ENCODE data around the gene UTP18. TPM values are rescaled to one million over a fixed set of nuclear protein-coding genes. Genes with fewer than 3 reads are reported as not detected.
"Not testable (repeated sequence)": the region's sequence is repeated elsewhere in the genome, so short reads cannot be mapped to it uniquely, and the experiment has no call there.

UTP18 gene
- total RNA-seq, 4 donors from 2014 or later: 14.4 to 25.8 (median 20.6) TPM

DNA sequence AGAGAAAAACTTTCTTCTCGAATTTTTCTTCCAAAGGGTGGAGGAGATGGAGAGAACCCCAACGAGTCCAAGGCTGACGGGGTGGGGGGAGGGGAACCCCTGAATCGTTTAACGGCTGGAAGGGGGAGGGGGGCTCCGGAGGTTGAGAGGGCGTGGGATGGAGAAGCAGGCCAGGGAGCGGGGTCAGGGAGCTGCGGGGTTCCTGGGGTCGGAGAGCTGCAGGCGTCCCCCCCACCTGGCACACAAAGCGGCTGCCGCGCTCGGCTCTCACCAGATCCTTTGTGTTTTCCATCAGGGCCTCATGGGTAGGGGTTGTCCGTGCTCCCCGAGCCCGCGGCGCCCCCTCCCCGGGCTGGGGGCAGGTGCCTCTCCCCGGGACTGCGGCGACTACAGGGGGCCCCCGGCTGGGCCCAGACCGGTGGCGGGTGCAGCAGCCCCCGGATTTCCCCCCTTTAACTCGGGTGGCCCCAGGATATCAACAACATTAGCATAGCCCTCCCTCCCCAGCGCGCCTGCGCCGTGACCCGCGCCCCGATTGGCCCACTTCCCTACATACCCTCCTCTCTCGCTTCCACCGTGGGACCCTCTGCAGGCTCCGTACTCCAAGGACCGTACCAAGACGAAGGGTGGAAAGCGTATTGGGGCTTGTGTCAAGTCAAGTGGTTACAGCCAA lies 646 bp upstream of the UTP18 start, which contains the start of gene MBTD1:
Gene MBTD1, minus strand, starts transcription at position 486 of the 673 bp plus-strand sequence. CDS start 34,888 bp downstream, outside the sequence.
- peak within 1 kb of the TSS; percentile 97 to 99 (median 98) for H3K27ac ChIP-seq
- no peaks in the 10 kb centered on the region for H3K36me3 ChIP-seq
- no peaks in the 10 kb centered on the region for H3K27me3 ChIP-seq
- TF ChIP-seq, protein P1, sequence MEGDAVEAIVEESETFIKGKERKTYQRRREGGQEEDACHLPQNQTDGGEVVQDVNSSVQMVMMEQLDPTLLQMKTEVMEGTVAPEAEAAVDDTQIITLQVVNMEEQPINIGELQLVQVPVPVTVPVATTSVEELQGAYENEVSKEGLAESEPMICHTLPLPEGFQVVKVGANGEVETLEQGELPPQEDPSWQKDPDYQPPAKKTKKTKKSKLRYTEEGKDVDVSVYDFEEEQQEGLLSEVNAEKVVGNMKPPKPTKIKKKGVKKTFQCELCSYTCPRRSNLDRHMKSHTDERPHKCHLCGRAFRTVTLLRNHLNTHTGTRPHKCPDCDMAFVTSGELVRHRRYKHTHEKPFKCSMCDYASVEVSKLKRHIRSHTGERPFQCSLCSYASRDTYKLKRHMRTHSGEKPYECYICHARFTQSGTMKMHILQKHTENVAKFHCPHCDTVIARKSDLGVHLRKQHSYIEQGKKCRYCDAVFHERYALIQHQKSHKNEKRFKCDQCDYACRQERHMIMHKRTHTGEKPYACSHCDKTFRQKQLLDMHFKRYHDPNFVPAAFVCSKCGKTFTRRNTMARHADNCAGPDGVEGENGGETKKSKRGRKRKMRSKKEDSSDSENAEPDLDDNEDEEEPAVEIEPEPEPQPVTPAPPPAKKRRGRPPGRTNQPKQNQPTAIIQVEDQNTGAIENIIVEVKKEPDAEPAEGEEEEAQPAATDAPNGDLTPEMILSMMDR (IDR thresholded peaks at IDR 0.05): no peak
- no peak for TF ChIP-seq POLR2A (IDR thresholded peaks at IDR 0.05)
- peaks cover 3 to 61% (median 17%) of the 10 kb centered on the region in 4 donors for H3K4me1 ChIP-seq
- H3K4me3 ChIP-seq: peak within 1 kb of the TSS; percentile 93 to 98 (median 95)
- peak; percentile 94 to 98 (median 96) for DNase-seq
- H3K9me3 ChIP-seq: no peaks in the 10 kb centered on the region

DNA sequence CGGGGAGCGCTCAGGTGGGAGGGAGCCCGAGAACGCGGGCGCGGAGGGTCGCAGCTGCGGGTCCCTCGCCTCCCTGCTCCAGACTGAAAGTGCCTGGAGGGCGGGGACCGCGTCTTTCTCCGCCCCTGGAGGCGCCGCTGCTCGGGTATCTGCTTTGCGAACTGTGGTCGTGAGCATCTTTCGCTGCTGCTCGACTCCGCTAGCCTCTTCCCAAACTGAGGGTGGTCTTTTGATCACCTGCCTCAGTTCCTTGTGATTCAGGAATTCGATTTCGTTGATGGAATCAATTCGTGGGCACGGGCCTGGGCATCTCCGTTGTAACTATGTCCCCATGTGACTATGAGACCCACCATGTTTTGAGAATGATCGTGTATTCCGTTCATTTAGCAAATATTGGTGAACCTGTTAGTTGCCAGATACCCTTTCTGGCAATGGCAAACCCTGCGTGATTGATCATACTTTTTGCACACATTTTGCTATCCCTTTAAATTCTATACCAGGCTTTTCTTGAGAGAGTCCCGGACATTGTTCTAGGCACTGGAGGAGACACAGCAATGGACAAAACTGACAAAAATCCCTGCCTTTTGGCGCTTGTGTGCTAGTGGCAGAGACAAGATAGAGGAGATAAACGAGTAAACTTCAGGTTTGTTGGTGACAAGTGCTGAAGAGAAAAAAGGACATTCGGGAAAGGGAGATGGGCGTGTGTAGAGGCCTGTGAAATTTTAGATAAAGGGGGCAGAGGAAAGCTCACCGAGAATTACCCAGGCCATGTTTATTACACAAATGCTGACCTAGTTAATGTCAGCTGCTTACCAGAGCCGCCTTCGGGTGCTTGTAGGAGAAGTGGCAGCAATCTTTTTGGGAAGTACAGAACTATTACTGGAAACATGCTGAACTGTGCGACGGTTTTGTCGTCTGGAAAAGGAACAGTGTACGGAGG lies 948 bp downstream of the UTP18 start:
- no peak for TF ChIP-seq POLR2A (IDR thresholded peaks at IDR 0.05)
- TF ChIP-seq, protein P1 (IDR thresholded peaks at IDR 0.05): no peak
- Histone ChIP-seq H3K4me3 (peak overlapping the region; percentile 93 to 98 (median 95)), H3K4me1 (peaks cover 3 to 46% (median 17%) of the 10 kb centered on the region in 4 donors), H3K27me3 (no peaks in the 10 kb centered on the region), H3K9me3 (no peaks in the 10 kb centered on the region), H3K36me3 (peaks cover 0 to 14% (median 0%) of the 10 kb centered on the region in 3 donors), H3K27ac (peak overlapping the region; percentile 97 to 99 (median 98))
- DNase-seq: no peak

DNA sequence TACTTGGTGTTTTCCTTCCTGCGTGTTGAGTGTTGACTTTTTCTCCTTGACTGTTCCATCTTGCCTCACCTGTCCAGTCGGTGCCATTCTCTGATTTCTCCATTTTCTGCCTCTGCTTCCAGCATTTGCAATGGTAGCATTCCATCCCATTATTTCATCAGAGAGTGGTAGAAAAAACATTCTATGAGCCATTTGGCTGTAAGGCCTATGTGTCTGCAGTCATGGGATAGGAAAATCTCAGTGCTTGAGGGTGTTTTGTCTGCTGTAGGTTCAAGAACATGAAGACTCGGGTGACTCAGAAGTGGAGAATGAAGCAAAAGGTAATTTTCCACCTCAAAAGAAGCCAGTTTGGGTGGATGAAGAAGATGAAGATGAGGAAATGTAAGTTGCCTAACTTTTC lies 2.7 kb downstream of the UTP18 start:
- H3K4me1 ChIP-seq: peaks cover 0 to 29% (median 17%) of the 10 kb centered on the region in 4 donors
- H3K4me3 ChIP-seq: no peak overlapping the region
- TF ChIP-seq, protein P1 (IDR thresholded peaks at IDR 0.05): no peak
- TF ChIP-seq POLR2A (IDR thresholded peaks at IDR 0.05): no peak
- no peak for DNase-seq
- peaks cover 0 to 29% (median 0%) of the 10 kb centered on the region in 3 donors for H3K36me3 ChIP-seq
- H3K27ac ChIP-seq: no peak overlapping the region
- no peaks in the 10 kb centered on the region for H3K9me3 ChIP-seq
- no peaks in the 10 kb centered on the region for H3K27me3 ChIP-seq

DNA sequence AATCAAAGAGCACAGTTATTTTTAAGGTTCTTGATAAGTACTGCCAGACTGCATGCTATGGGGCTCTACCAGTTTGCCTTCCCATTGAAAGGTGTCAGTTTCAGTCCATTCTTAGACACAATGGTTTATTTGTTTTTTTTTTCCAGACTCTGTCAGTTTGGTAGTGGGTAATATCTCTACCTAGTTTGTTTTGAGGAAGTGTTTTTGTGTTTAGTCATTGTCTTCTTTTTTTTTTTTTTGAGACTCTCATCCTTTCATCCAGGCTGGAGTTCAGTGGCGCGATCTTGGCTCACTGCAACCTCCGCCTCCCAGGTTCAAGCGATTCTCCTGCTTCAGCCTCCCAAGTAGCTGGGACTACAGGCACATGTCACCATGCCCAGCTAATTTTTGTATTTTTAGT lies 4.1 kb downstream of the UTP18 start:
- not testable (repeated sequence) for DNase-seq, H3K27me3 ChIP-seq, H3K9me3 ChIP-seq, H3K4me3 ChIP-seq, H3K27ac ChIP-seq
- Histone ChIP-seq H3K36me3 (peaks cover 0 to 42% (median 0%) of the 10 kb centered on the region in 3 donors), H3K4me1 (peaks cover 0 to 16% (median 8%) of the 10 kb centered on the region in 4 donors)

DNA sequence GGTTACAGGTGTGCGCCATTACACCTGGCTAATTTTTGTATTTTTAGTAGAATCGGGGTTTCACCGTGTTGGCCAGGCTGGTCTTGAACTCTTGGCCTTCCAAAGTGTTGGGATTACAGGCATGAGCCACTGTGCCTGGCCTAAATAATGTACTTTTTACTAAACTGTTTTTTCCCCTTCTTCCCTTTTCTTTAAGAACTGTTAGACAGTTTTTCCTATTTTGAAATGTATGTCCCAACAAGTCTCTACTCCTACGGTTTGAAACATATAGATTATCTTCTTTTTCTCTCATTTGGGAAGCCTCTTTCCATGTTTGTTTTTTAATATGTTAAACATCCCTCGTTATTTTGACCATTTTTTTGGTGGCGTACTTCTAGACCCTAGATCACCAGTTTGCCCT lies 9.6 kb downstream of the UTP18 start:
- peaks cover 0 to 64% (median 0%) of the 10 kb centered on the region in 3 donors for H3K36me3 ChIP-seq
- no peak for DNase-seq
- TF ChIP-seq POLR2A (IDR thresholded peaks at IDR 0.05): no peak
- TF ChIP-seq, protein P1 (IDR thresholded peaks at IDR 0.05): no peak
- no peak overlapping the region for H3K4me3 ChIP-seq
- no peaks in the 10 kb centered on the region for H3K27me3 ChIP-seq
- no peaks in the 10 kb centered on the region for H3K4me1 ChIP-seq
- H3K9me3 ChIP-seq: no peaks in the 10 kb centered on the region
- no peak overlapping the region for H3K27ac ChIP-seq
